Measurements from ENCODE around the gene TTLL11.

The TTLL11 gene

DNA sequence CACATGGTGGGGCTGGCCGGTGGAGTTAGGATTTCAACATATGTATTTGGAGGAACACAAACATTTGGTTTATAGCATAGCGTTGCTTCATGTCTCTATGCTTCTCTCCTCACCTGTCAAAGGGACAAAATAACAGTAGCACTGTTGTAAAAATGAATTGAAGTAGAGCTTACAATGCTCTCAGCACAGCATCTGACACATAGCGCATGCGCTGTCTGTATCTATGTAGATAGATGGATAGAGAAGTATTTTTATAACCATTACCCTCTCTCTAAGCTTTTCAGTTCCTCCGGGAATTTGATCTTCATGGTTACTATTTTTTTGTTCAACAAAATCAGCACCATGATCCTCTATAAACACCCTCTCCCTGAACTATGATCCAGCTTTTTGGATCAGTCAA, 166.0 kb downstream of the TTLL11 start:
- no peak overlapping the region for H3K4me3 ChIP-seq (ENCODE audit: low read depth, low read length)
- TF ChIP-seq, protein P1, sequence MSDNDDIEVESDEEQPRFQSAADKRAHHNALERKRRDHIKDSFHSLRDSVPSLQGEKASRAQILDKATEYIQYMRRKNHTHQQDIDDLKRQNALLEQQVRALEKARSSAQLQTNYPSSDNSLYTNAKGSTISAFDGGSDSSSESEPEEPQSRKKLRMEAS (IDR thresholded peaks at IDR 0.05; ENCODE audit: low read depth, low read length): no peak
- TF ChIP-seq, protein P2, sequence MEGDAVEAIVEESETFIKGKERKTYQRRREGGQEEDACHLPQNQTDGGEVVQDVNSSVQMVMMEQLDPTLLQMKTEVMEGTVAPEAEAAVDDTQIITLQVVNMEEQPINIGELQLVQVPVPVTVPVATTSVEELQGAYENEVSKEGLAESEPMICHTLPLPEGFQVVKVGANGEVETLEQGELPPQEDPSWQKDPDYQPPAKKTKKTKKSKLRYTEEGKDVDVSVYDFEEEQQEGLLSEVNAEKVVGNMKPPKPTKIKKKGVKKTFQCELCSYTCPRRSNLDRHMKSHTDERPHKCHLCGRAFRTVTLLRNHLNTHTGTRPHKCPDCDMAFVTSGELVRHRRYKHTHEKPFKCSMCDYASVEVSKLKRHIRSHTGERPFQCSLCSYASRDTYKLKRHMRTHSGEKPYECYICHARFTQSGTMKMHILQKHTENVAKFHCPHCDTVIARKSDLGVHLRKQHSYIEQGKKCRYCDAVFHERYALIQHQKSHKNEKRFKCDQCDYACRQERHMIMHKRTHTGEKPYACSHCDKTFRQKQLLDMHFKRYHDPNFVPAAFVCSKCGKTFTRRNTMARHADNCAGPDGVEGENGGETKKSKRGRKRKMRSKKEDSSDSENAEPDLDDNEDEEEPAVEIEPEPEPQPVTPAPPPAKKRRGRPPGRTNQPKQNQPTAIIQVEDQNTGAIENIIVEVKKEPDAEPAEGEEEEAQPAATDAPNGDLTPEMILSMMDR (IDR thresholded peaks at IDR 0.05; ENCODE audit: low read depth, low read length): no peak
- no peak for DNase-seq (ENCODE audit: low read depth)

DNA sequence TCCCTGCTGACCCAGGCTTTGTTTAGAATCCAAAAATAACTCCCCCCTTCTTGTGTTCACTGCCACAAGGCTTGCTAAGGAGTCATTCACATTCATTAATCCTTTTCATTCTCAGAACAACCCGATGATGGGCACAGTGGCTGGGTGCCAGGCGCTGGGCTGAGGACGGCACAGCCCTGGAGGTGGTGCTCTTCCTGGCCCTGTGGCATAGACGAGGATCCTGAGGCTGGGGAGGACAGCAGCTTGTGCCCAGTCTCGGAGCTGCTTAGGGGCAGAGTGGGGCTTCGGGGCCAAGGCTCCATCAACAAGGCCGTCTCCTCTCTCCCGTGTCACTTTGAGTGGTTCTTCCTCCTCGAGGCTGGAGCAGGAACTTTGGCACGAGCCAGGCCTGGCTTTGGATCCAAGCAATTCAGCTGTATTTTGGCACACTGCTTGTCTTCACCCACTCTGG, 166.7 kb downstream of the TTLL11 start:
- no peak overlapping the region for H3K4me3 ChIP-seq (ENCODE audit: low read depth, low read length)
- TF ChIP-seq MYC (IDR thresholded peaks at IDR 0.05; ENCODE audit: low read depth, low read length): no peak
- TF ChIP-seq, protein P2 (IDR thresholded peaks at IDR 0.05; ENCODE audit: low read depth, low read length): no peak
- TF ChIP-seq, protein P1 (IDR thresholded peaks at IDR 0.05; ENCODE audit: low read depth, low read length): no peak
- no peak for TF ChIP-seq POLR2A (IDR thresholded peaks at IDR 0.05; ENCODE audit: extremely low read depth, insufficient read length)
- no peak for DNase-seq (ENCODE audit: low read depth)

DNA sequence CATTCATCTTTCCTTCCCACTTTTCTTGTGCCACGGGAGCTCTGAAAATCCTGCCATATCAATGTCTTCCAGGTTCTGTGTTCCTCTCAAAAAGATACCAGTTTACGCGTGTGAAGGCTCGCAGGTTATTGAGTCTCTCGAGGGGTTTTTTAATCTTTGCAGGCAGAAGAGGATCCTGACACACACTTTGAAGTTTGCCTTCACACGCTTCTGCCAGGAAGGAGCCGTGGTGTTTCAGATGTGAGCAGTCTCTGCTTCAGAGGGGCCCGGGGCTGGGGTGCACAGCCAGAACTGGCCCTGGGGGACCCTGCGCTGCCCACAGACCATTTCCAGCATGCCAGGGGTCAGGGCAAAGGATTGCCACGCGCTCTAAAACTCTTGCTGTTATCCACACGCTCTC, 167.2 kb downstream of the TTLL11 start:
- TF ChIP-seq MYC (IDR thresholded peaks at IDR 0.05; ENCODE audit: low read depth, low read length): no peak
- no peak for TF ChIP-seq POLR2A (IDR thresholded peaks at IDR 0.05; ENCODE audit: extremely low read depth, insufficient read length)
- TF ChIP-seq, protein P1 (IDR thresholded peaks at IDR 0.05; ENCODE audit: low read depth, low read length): no peak
- TF ChIP-seq, protein P2 (IDR thresholded peaks at IDR 0.05; ENCODE audit: low read depth, low read length): no peak
- no peak for DNase-seq (ENCODE audit: low read depth)
- no peak overlapping the region for H3K4me3 ChIP-seq (ENCODE audit: low read depth, low read length)

DNA sequence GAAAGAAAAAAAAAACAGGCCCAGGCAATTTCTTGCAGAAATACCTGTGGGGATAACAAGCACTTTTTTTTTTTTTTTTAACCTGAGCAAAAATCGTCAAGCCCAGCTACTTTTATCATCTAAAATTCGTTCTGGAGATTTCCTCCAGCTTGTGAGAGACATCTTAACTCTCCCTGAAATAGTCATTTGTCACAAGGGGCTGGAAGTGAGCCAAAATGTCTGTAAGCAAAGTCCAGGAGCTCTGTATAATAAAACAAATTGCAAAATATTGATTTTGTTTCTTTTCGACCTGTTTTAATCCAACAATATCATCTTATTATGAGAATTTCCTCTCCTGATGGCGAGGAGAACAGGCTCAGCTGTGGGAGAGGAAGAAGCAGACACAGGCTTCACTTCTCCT, 168.4 kb downstream of the TTLL11 start:
- TF ChIP-seq MYC (IDR thresholded peaks at IDR 0.05; ENCODE audit: low read depth, low read length) (no peak), POLR2A (IDR thresholded peaks at IDR 0.05; ENCODE audit: extremely low read depth, insufficient read length) (no peak)
- TF ChIP-seq, protein P2 (IDR thresholded peaks at IDR 0.05; ENCODE audit: low read depth, low read length): no peak
- TF ChIP-seq, protein P1 (IDR thresholded peaks at IDR 0.05; ENCODE audit: low read depth, low read length): no peak
- H3K4me3 ChIP-seq (ENCODE audit: low read depth, low read length): no peak overlapping the region
- DNase-seq (ENCODE audit: low read depth): no peak

DNA sequence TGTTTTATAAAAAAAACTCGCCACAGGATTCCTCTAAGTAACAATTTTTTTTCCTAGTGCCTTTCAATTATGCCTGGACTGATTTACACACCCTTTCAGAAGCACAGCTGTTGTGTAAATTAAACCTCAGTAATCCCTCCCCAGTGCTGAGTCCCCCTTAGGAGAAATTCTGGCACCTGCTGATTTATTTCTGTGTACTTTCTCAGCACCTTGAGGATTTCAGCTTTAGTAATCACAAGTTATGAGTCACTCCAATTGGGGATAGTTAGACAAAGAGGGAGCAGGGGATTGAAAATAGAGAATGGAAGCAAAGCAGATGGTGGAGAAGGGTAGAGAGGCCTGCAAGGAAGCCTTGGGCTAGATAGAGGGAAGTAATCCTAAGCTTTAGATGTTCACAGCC, 171.7 kb downstream of the TTLL11 start:
- TF ChIP-seq, protein P2 (IDR thresholded peaks at IDR 0.05; ENCODE audit: low read depth, low read length): no peak
- TF ChIP-seq, protein P1 (IDR thresholded peaks at IDR 0.05; ENCODE audit: low read depth, low read length): no peak
- TF ChIP-seq MYC (IDR thresholded peaks at IDR 0.05; ENCODE audit: low read depth, low read length) (no peak), POLR2A (IDR thresholded peaks at IDR 0.05; ENCODE audit: extremely low read depth, insufficient read length) (no peak)
- no peak for DNase-seq (ENCODE audit: low read depth)
- H3K4me3 ChIP-seq (ENCODE audit: low read depth, low read length): no peak overlapping the region
